DMS114 treated with DMSO at 0.1 percent for 48 hours (cell line): Measurements from ENCODE around the gene NANS.
"Not testable (repeated sequence)": the region's sequence is repeated elsewhere in the genome, so short reads cannot be mapped to it uniquely, and the experiment has no call there.

ENCODE experiments used
- DNase-seq: peaks from one replicate; lab custom pipeline; 2025; ENCODE audit not compliant: unreplicated experiment; lab: John Stamatoyannopoulos, UW

NANS gene, protein sequence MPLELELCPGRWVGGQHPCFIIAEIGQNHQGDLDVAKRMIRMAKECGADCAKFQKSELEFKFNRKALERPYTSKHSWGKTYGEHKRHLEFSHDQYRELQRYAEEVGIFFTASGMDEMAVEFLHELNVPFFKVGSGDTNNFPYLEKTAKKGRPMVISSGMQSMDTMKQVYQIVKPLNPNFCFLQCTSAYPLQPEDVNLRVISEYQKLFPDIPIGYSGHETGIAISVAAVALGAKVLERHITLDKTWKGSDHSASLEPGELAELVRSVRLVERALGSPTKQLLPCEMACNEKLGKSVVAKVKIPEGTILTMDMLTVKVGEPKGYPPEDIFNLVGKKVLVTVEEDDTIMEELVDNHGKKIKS

DNA sequence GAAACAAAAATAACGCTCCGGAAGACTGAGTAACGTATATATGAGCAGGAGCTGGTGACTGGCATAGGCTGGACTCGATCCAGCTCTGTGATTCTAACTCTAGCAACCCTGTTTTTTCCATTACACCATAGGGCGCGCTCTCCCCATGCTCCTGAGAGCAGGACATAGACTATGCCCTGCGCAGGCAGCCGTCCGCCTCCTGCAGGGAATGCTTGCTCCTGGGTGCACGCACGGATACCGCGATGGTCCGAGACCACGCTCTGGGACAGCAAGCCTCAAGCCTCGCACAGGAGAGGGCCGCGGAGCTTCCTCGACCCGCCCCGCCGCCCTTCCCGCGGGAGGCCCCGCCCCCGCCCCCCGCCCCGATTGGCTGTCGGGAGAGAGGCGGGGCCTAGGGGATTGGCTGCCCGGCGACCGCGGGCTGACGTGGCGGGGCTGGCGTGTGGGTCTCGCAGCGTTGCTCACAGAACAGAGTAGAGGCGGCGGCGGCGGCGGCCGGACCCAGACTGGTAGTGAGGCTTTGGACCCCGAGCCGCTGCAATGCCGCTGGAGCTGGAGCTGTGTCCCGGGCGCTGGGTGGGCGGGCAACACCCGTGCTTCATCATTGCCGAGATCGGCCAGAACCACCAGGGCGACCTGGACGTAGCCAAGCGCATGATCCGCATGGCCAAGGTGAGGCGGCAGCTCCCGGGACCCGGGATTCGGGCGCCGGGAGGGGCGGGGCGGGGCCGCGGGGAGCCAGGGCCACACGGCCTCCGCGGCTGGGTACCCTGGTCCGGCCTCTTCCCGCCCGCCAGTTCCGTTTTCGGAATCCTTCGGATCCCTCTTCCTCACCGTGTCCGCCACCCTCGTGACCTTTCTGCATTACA lies at the start of gene NANS:
TSS of gene NANS (plus strand) at position 464 of the 869 bp plus-strand sequence. CDS start at position 541, 77 bp downstream.
- DNase-seq: peak; percentile 55

GRCh38 chr9:98007251-98007928 lies 49.1 kb upstream of the NANS start:
- DNase-seq: no peak

- DNase-seq: no peak
Measured at GRCh38 chr9:98008764-98009163, 47.8 kb upstream of the NANS start.

- DNase-seq: no peak
Measured at GRCh38 chr9:98009437-98009836, 47.1 kb upstream of the NANS start.

DNA sequence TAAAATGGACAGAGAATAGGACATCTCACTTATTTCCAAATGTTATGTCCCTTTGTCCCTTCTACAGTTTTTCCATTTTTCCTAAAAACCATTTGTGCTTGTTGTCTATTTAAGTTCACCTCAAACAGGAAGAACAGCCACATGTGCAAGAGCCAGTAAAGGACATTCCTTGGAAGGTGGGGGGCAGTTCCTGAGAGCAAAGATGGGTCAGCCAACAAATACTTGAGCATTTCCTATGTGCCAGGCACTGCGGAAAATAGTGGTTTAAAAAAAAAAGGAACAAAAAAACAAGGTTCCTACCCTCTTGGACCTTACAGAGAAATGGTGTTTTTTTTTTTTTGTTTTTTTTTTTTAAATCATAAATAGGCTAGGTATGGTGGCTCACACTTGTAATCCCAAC lies 46.6 kb upstream of the NANS start:
- DNase-seq: no peak

DNA sequence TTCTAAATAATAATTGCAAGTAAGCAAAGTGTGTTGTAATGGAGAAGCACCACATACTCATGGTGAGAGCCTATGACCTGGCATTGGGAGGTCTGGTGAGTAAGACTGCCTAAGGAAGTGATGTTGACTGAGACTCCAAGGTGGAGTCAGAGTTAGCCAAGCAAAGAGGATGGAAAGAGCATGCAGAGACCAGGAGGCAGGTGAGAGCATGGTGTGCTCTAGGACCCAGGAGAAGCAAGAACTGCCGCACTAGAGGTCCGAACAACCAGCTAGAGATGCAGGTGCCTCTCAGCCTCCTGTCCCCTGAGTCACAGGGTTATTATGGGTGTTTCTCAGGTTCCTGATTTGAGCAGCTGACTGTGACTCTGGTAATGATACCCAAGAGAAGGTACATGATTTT lies 46.1 kb upstream of the NANS start:
- DNase-seq: no peak

- DNase-seq: no peak
Measured at GRCh38 chr9:98011122-98011521, 45.4 kb upstream of the NANS start.

DNA sequence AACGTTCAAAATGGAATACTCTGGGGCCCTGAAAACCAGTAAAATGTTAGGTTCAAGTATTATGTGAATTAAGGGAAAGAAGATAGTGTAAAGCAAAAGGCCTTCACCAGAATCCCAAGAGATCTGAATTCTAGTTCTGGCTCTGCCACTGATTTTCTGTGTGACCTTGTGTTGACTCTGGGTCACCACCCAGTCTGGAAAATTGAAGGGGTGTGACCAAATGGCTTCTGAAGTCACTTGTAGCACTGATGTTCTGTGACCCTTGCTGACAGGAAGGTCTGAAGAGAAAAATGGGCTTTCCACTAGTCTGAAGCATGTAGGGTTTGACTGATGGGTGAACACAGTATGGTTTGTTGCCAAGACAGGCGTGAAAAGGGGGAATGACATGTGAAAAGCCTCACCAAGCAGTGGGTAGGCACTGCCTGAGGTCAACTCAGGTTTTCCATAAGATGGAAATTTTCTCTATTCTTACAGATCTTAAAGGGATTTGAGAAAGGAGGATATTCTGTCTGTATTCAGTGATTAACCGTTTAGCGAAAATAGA lies 40.3 kb upstream of the NANS start:
- DNase-seq: no peak

GRCh38 chr9:98017306-98017705 lies 39.2 kb upstream of the NANS start:
- DNase-seq: no peak

DNA sequence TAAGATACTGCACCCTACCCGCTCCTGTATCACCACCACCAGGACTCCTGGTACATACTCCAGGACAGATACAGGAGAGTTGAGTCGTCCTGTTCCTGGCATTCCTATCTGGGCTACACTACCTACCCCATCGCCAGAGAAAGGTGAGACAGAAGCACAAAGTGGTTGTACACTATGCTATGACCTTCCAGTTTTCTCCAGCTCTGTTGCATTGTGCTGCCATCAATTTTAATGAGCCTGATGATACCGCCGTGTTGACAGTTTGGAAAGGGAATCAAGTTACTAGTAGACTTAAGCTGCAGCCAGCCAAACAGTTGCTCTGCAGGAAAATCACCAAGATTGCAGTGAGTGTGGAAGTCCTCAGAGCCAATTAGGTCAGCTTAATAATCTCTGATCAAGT lies 38.2 kb upstream of the NANS start:
- no peak for DNase-seq

GRCh38 chr9:98019098-98019497 lies 37.4 kb upstream of the NANS start:
- DNase-seq: no peak

DNA sequence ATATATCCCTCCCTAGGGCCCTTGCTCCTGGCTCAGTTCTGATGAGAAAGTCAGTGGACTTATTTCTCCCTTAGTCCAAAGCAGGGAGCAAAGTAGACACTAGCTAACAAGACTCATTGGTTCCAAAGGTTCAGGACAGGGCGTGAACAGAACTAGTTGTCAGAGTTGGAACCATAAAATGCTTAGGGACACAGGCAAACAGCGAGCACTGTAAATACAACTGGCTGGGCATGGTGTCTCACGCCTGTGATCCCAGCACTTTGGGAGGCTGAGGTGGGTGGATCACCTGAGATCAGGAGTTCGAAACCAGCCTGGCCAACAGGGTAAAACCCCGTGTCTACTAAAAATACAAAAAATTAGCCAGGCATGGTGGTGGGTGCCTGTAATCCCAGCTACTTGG lies 36.7 kb upstream of the NANS start:
- DNase-seq: not testable (repeated sequence)

GRCh38 chr9:98020476-98021145 lies 35.9 kb upstream of the NANS start:
- no peak for DNase-seq

DNA sequence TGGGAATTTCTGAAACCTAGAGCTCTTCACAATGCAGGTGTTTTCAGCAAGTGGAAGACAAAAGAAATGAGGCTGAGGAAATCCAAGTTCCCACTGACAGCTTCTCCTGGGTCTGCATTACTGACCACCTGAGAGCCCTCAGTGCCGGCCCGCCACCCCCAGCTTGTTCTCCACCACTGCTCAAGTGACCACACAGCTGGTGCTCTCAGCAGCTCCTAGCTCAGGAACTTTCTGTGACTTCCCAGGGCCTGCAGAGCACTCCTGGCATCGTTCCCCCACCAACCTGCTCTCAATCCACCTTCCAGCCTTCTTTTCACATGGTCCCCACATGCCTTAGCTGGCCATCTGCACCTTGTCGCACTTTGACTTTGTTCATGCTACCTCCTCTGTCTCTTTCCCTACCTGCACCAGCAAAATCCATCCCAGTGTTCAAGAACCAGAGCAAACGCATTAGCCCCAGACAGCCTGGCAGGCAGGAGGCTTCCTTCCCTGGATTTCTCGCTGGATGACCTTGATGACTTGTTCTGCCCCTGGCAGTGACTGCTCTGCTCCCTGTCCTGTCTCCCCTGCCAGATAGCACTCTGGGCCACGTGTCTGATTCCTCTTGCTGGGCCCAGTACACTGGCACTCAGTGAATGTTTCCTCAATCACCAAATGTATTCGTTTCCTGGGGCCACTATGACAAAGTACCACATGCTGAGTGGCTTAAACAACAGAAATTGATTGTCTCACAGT lies 35.1 kb upstream of the NANS start:
- no peak for DNase-seq

DNA sequence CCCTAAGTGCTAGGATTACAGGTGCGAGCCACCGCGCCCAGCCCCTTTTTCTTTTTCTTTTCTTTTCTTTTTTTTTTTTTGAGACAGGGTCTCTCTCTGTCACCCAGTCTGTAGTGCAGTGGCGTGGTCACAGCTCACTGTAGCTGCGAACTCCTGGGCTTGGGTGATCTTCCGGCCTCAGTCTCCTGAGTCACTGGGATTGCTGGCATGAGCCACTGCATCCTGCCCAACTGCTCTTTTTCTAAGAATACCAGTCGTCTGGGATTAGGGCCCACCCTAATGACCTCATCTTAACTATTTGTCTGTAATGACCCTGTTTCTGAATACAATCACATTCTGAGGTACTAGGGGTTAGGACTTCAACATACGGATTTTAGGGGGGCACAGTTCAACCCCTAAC lies 34.1 kb upstream of the NANS start:
- no peak for DNase-seq

DNA sequence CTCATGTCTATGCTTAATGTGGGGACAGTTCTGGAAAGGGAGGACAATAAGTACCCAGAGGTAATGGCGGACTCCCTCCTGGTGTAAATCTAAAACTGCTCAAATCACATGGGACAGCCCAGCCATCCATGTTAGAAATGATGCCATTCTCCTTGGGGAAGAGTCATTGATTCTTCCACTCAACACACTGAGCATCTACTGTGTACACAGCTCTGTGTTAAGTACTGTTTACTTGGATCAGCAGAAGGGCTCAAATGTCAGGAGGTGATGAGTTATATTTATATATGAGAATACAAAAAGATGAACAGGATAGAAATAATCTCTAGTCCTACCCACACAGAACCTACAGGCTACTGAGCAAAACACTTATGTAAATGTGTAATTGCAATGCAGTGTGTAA lies 31.8 kb upstream of the NANS start:
- DNase-seq: no peak

- DNase-seq: no peak
Measured at GRCh38 chr9:98031169-98031568, 25.4 kb upstream of the NANS start.

GRCh38 chr9:98031935-98032334 lies 24.6 kb upstream of the NANS start:
- DNase-seq: no peak

- peak; percentile 21 for DNase-seq
Measured at GRCh38 chr9:98034593-98035546, 21.7 kb upstream of the NANS start.
